Glomerular endothelial cell (primary cell): ENCODE results near the gene LAMC2. TPM values are rescaled to one million over a fixed set of nuclear protein-coding genes. Genes with fewer than 3 reads are reported as not detected.
"Not testable (repeated sequence)": the region's sequence is repeated elsewhere in the genome, so short reads cannot be mapped to it uniquely, and the experiment has no call there.

Experiments used
- DNase-seq: peaks from one replicate; pipeline ENCODE4 v3.0.0-alpha.2; 2011; ENCODE audit warnings: low read depth, low spot score; ENCODE audit errors: extremely low read depth
- total RNA-seq: library from RNA; depleted of rRNA; stranded (reverse); fragments of >200 nt; gene quantifications from 2 replicates; pipeline ENCODE4 v1.2.3, GENCODE V29; 2015

Gene LAMC2
- total RNA-seq, 1 donor from 2014 or later = 132 TPM

DNA sequence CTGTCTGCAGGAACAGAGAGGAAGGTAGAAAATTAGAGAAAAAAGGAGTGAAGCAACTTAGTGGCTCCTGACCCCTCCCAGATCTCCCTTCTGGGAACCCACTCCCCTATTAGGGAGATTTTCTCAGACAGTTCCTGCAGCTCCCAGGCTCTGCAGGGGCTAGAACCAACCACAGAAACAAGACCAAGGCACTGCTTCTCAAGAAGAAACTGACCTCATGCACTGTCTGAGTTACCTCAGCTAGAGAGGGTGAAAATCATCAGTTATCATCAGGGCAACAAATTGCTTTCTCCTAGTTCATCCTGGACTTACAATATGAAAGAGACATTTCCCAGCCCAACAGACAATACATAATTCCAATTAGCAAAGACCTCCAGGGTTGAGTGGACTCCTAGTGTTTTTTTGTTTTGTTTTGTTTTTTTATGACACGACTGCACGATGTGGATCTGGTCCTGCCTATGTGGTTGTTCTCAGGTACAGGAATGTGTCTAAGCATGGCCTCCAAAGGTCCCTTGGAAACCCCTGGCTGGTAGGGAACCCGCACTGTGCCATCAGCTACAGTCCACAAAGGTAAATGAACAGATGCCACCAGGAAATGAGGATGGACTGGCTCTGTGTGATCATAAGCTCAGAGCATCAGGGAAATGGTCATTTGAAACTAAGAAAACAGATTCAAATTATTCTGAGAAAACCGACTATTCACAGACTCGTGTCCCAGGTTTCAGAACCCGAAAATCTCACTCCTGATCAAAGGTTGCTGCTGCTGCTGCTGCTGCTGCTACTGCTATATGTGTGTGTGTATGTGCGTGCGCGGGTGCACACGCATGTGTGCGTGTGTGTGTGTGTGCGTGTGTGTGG is 65.3 kb downstream of the LAMC2 start:
- no peak for DNase-seq

DNA sequence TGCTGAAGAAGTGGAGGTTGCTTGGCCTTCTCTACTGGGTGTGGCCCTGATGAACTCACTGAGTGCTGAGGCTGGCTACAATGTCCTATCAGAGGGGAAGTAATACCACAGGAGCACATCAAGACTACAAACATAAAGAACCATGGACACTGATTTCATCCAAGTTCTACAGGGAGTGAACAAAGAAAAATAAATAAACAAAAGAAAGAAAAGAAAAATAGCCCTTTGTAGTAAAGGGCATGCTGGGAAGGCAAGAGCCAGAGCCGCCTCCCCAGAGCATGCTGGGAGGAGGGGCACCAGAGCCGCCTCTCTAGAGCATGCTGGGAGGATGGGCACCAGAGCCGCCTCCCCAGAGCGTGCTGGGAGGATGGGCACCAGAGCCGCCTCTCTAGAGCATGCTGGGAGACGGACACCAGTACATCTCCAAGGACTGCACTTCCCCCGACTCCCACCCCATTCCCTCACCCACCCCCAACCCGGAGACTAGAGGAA is 65.9 kb downstream of the LAMC2 start:
- DNase-seq = no peak

- DNase-seq = no peak
Observed at GRCh38 chr1:183255073-183255472, 69.0 kb downstream of the LAMC2 start.

DNA sequence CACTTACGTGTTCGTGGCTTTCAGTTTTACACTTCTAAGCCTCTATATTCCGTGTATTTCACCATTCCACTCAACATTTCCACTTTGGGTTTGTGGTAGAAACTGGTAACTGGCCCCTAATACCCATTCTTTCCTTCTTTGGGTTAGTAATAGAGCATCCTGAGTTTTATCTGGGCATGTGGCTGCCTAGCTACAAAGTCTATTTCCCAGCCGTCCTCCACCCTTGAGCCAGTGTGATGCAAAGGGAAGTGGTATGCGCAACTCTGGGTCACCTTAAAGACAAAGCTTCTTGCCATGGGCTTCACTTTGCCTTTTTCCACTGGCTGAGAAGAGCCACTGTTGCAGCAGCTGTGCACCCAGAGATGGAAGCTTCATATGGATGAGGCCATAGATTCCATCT is 73.9 kb downstream of the LAMC2 start:
- DNase-seq = no peak

GRCh38 chr1:183262628-183263200 is 76.7 kb downstream of the LAMC2 start:
- no peak for DNase-seq

DNA sequence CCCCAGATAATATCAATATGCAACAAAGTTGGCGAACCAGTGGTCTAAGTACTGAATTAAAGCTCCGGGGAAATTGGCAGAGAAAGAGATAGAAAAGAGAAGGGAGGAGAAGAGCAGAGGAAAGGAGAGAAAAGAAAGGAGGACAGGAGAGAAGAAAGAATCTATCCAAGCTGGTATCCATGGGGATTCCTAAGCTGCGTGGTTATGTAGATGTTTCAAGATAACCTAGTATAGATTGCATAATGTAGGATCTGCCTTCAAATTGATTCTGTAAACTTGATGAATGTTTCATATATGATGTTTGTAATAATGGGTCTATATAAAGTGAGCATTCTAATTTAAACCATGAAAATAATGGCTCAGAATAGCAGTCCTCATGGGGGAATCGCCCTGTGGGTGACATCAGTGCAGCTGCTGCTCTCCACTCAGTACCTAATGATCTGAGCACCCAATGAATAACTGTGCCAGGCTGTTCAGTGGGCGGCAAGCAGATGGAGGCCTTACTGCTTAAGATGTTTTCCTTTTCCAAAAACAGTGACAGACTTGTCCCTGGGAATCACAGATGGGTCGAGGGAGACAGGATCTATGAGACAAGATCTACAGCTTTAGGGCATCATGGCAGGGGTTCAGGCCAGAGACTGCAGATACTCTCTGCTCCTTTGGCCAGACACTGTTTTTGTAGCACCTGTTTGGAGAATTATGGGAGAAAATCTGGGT is 78.0 kb downstream of the LAMC2 start:
- DNase-seq = no peak

GRCh38 chr1:183267646-183268431 is 81.8 kb downstream of the LAMC2 start:
- no peak for DNase-seq

GRCh38 chr1:183270541-183271141 is 84.6 kb downstream of the LAMC2 start:
- no peak for DNase-seq

- no peak for DNase-seq
Observed at GRCh38 chr1:183272390-183272848, 86.4 kb downstream of the LAMC2 start.

DNA sequence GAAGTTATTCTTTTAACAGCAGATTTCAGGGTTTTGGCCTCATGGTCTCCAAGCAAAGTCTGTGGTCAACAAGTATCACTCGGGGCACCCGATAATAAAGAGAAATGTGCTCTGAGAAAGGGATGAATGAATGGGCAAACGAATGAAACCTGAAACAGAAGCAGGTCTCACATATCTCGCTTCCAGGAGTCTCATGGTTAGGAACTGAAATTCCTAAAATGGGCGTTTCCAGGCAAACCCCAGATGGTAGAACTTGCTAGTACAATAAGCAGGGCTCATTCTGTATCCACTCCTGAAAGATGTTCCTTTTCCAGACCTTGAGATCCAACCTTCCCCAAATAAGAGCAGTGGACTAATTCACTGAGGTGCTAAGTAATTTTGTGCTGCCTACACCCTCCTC is 87.2 kb downstream of the LAMC2 start:
- DNase-seq = no peak

DNA sequence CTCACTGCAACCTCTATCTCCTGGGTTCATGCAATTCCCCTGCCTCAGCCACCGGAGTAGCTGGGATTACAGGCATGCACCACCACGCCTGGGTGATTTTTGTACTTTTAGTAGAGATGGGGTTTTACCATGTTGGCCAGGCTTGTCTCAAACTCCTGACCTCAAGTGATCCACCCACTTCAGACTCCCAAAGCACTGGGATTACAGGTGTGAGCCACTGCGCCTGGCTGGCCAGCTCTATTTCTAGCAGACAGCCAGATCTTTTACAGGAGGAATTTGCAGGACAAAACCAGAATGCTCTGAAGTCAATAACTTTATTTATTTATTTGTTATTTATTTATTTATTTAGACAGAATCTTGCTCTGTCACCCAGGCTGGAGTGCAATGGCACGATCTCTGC is 87.9 kb downstream of the LAMC2 start:
- DNase-seq = not testable (repeated sequence)

- DNase-seq = no peak
Observed at GRCh38 chr1:183274836-183275235, 88.8 kb downstream of the LAMC2 start.

DNA sequence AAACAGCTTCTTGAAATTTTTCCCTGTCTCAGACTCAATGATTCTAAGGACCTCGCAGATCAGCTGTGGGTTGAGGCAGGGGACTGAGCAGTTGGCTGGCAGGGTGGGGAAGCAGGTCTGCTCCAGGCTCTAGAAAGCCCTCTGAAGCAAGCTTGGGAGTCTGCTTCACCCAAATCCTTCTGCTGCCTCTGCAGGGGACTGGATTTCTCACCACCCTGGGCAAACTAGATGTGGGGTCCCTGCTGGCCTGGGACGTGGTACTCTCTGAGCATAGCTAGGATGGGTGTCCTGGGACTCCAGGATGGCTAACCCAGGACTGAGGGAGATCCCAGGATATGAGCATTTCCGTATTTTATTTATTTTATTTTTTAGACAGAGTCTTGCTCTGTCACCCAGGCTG is 89.3 kb downstream of the LAMC2 start:
- no peak for DNase-seq

GRCh38 chr1:183276386-183277080 is 90.5 kb downstream of the LAMC2 start:
- DNase-seq = no peak

GRCh38 chr1:183277821-183278738 is 92.0 kb downstream of the LAMC2 start:
- DNase-seq = no peak

DNA sequence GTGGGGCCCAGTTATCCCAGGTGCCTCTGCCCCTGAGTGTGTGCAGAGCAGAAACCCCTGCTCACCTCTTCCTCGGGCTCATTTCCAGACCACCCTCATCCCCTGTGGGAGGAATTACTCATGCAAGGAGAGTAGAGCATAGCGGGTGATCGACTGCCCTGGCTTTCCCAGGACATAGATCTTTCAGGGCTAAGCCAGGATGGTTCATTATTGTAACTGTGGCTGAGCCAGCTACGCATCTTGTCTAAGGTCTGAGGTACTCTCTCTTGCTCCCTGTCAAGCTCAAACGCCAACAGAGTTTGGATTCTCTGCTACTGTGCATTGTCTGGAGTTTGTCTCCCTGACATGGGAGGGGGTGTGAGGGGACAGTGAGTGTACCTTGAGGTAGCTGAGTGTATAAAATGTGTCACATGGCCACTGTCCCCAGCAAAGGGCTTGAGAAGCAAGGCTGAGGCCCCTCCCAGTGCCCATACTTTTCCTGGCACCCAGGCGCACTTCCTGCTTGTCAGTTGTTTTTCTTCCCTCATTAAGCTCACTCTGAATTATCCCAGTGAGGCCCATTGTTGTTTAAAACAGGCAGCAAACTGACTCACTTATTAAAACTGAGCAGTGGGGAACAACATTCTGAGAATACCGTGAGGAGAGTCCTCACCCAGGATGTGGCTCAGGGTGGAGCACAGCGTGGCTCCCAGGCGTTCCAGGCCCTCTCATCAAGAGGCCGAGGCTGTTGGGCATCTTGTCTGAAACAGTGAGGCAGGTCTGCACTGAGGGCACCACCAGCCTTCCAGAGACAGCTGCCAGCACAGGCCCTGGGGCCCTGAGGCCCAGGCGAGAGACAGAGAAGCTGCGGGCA is 92.9 kb downstream of the LAMC2 start:
- DNase-seq = no peak

DNA sequence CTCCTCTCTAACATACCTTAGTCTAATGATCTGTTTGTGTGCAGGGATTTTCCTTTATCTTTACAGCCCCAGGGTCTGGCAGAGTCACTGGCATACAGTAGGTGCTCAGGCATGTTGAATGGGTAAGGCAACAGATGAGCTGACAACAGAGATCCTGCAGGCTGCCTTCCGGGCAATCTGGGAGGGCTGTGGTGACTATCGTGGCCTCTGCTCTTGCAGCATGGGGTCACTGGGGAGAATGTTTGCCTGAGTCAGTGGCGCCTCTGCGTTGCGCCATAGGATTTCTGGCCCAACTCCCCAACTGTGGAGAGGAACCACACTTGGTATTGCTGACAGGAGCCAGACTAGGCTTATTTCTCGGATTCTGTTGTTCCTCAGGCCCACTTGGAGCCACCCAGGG is 93.8 kb downstream of the LAMC2 start:
- no peak for DNase-seq

GRCh38 chr1:183281039-183281438 is 95.0 kb downstream of the LAMC2 start:
- no peak for DNase-seq
